Smooth muscle cell (in vitro differentiated cells): ENCODE measurements around the gene KCNJ9. TPM values are rescaled to one million over a fixed set of nuclear protein-coding genes. Genes with fewer than 3 reads are reported as not detected.

Experiments used
- DNase-seq: peaks from one replicate; lab custom pipeline; 2025; ENCODE audit not compliant: unreplicated experiment; lab: John Stamatoyannopoulos, UW
- H2AFZ ChIP-seq: fragments of 200-600 bp; sonication (generic); 2 replicates; pipeline ENCODE4 v1.6.0; 2016; ENCODE audit warnings: antibody characterized with exemption, low read depth, mild to moderate bottlenecking
- H3F3A ChIP-seq: fragments of 200-600 bp; sonication (generic); 2 replicates; pipeline ENCODE4 v1.6.0; 2017; ENCODE audit warnings: antibody characterized with exemption, low read depth
- H3K27ac ChIP-seq: fragments of 200-600 bp; sonication (generic); 2 replicates; pipeline ENCODE4 v1.5.1; 2016; ENCODE audit warnings: low read depth, mild to moderate bottlenecking
- H3K27me3 ChIP-seq: fragments of 200-600 bp; sonication (generic); 2 replicates; pipeline ENCODE4 v1.6.1; 2016; ENCODE audit warnings: low read depth, mild to moderate bottlenecking
- H3K36me3 ChIP-seq: fragments of 200-600 bp; sonication (generic); 2 replicates; pipeline ENCODE4 v1.5.1; 2016; ENCODE audit warnings: low read depth
- H3K4me1 ChIP-seq: fragments of 200-600 bp; sonication (generic); 2 replicates; pipeline ENCODE4 v1.5.1; 2016; ENCODE audit warnings: low read depth
- H3K4me2 ChIP-seq: fragments of 200-600 bp; sonication (generic); 2 replicates; pipeline ENCODE4 v1.6.0; 2016; ENCODE audit warnings: mild to moderate bottlenecking
- H3K4me3 ChIP-seq: fragments of 200-600 bp; sonication (generic); 2 replicates; pipeline ENCODE4 v1.5.1; 2016; ENCODE audit warnings: mild to moderate bottlenecking
- H3K79me2 ChIP-seq: fragments of 200-600 bp; sonication (generic); 2 replicates; pipeline ENCODE4 v1.6.0; 2016; ENCODE audit warnings: low read depth, mild to moderate bottlenecking
- H3K9ac ChIP-seq: fragments of 200-600 bp; sonication (generic); 2 replicates; pipeline ENCODE4 v1.6.0; 2016; ENCODE audit warnings: low read depth
- H3K9me3 ChIP-seq: fragments of 200-600 bp; sonication (generic); replicated peaks from 2 replicates; pipeline ENCODE4 v1.5.1; 2016; ENCODE audit warnings: low read depth
- H4K20me1 ChIP-seq: fragments of 200-600 bp; sonication (generic); 2 replicates; pipeline ENCODE4 v1.6.0; 2016; ENCODE audit warnings: low read depth
- WGBS: methylation state at CpG from one replicate; pipeline ENCODE4 v1.1.7; 2016; ENCODE audit warnings: low lambda C conversion rate; 5-methylcytosine and 5-hydroxymethylcytosine counted together
- polyA plus RNA-seq: library from polyadenylated mRNA; unstranded; fragments of >200 nt; fragmentation: Nextera tagmentation; extraction: Ambion mirVana; gene quantifications from 2 replicates; pipeline ENCODE4 v1.2.1, GENCODE V29; 2016
- total RNA-seq: library from RNA; depleted of rRNA; stranded (reverse); fragments of >200 nt; gene quantifications from 2 replicates; pipeline ENCODE4 v1.2.3, GENCODE V29; 2014
- TF ChIP-seq, protein P1 (sequence below): fragments of 200-600 bp; sonication (generic); IDR thresholded peaks from 2 replicates; pipeline ENCODE4 v1.5.1; 2017; ENCODE audit warnings: borderline replicate concordance, mild to moderate bottlenecking, antibody characterized with exemption; ENCODE audit not compliant: insufficient read depth, poor library complexity, severe bottlenecking

The KCNJ9 gene
- total and polyA plus RNA-seq, 2 experiments from 2014 or later, result not detected

GRCh38 chr1:160078512-160079195 lies 2.7 kb upstream of the KCNJ9 start:
- H3K4me2 ChIP-seq, result no peak overlapping the region
- no peaks in the 10 kb centered on the region for H3K4me1 ChIP-seq
- 25% methylated on average over 8 of the region's 8 CpGs for WGBS
- no peak overlapping the region for H3K4me3 ChIP-seq
- H3K9me3 ChIP-seq, result no peaks in the 10 kb centered on the region
- H2AFZ ChIP-seq, result no peak overlapping the region
- H3K27ac ChIP-seq, result no peak overlapping the region
- H3K36me3 ChIP-seq, result no peaks in the 10 kb centered on the region
- H3F3A ChIP-seq, result no peaks in the 10 kb centered on the region
- no peaks in the 10 kb centered on the region for H3K79me2 ChIP-seq
- TF ChIP-seq, protein P1, sequence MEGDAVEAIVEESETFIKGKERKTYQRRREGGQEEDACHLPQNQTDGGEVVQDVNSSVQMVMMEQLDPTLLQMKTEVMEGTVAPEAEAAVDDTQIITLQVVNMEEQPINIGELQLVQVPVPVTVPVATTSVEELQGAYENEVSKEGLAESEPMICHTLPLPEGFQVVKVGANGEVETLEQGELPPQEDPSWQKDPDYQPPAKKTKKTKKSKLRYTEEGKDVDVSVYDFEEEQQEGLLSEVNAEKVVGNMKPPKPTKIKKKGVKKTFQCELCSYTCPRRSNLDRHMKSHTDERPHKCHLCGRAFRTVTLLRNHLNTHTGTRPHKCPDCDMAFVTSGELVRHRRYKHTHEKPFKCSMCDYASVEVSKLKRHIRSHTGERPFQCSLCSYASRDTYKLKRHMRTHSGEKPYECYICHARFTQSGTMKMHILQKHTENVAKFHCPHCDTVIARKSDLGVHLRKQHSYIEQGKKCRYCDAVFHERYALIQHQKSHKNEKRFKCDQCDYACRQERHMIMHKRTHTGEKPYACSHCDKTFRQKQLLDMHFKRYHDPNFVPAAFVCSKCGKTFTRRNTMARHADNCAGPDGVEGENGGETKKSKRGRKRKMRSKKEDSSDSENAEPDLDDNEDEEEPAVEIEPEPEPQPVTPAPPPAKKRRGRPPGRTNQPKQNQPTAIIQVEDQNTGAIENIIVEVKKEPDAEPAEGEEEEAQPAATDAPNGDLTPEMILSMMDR, result peak; percentile 73
- no peak overlapping the region for H3K9ac ChIP-seq
- no peak for DNase-seq
- peaks cover 74% of the 10 kb centered on the region for H3K27me3 ChIP-seq
- H4K20me1 ChIP-seq, result no peaks in the 10 kb centered on the region

DNA sequence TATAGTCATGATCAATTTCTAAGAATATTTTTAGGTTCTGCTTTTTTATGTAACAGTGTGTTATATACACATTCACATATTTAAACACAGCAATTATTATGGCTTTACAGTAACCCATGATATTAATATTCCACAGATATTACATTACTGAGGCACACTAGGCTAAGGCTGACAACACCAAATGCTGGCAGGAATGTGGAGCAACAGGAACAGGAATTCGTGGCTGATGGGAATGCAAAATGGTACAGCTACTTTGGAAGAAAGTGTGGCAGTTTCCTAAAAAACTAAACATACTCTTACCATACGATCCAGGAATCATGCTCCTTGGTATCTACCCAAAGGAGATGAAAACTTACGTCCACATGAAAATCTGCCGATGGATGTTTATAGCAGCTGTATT lies 1.9 kb upstream of the KCNJ9 start:
- Histone ChIP-seq H3K27me3 (peaks cover 82% of the 10 kb centered on the region), H3K9me3 (no peaks in the 10 kb centered on the region)
- TF ChIP-seq, protein P1, result no peak

GRCh38 chr1:160080381-160081100 lies 797 bp upstream of the KCNJ9 start:
- H3K27ac ChIP-seq, result no peak overlapping the region
- H3K4me2 ChIP-seq, result no peak overlapping the region
- no peak overlapping the region for H2AFZ ChIP-seq
- no peaks in the 10 kb centered on the region for H3K4me1 ChIP-seq
- 68% methylated on average over 6 of the region's 6 CpGs for WGBS
- no peaks in the 10 kb centered on the region for H3K36me3 ChIP-seq
- no peaks in the 10 kb centered on the region for H3F3A ChIP-seq
- DNase-seq, result no peak
- no peaks in the 10 kb centered on the region for H3K9me3 ChIP-seq
- H3K4me3 ChIP-seq, result no peak overlapping the region
- no peaks in the 10 kb centered on the region for H3K79me2 ChIP-seq
- peaks cover 91% of the 10 kb centered on the region for H3K27me3 ChIP-seq
- TF ChIP-seq, protein P1, result no peak
- H3K9ac ChIP-seq, result no peak overlapping the region
- H4K20me1 ChIP-seq, result no peaks in the 10 kb centered on the region

More for the DNA sequence above, 1.9 kb upstream of the KCNJ9 start:
- H3K4me1 ChIP-seq, result no peaks in the 10 kb centered on the region
- DNase-seq, result no peak
- H2AFZ ChIP-seq, result no peak overlapping the region
- no peak overlapping the region for H3K9ac ChIP-seq
- no peaks in the 10 kb centered on the region for H3K79me2 ChIP-seq
- H4K20me1 ChIP-seq, result no peaks in the 10 kb centered on the region
- H3K27ac ChIP-seq, result no peak overlapping the region
- no peaks in the 10 kb centered on the region for H3F3A ChIP-seq
- H3K4me2 ChIP-seq, result no peak overlapping the region
- WGBS, result 73% methylated on average over 4 of the region's 4 CpGs
- H3K36me3 ChIP-seq, result no peaks in the 10 kb centered on the region
- H3K4me3 ChIP-seq, result no peak overlapping the region
